WTC11 (cell line): ENCODE data around the gene ANKRA2. TPM values are rescaled to one million over a fixed set of nuclear protein-coding genes. Genes with fewer than 3 reads are reported as not detected.

Source experiments
- ATAC-seq: fragments of 200-7000 bp; cut with Tn5 transposase; 2 replicates; pipeline ENCODE4 v1.10.0; 2021; ENCODE audit warnings: mild to moderate bottlenecking, moderate library complexity
- CTCF ChIA-PET: fragments of 300-600 bp; sonication (Branson Sonifier 250); formaldehyde crosslinking; loops from one replicate; lab custom pipeline; 2021; ENCODE audit warnings: antibody characterized with exemption; lab: Charles Lee
- POLR2A ChIA-PET: fragments of 350-600 bp; sonication (Branson Sonifier 250); formaldehyde crosslinking; loops from one replicate; lab custom pipeline; 2021; ENCODE audit warnings: antibody characterized with exemption; lab: Charles Lee
- DNase-seq: peaks from one replicate; pipeline ENCODE4 v3.0.0; 2021; ENCODE audit warnings: low spot score
- H3K27ac Mint-ChIP-seq: 2 replicates; pipeline ENCODE4 v1.8.0; 2021; ENCODE audit warnings: mixed read lengths
- H3K27me3 Mint-ChIP-seq: 2 replicates; pipeline ENCODE4 v1.8.0; 2021; ENCODE audit warnings: low read depth, mild to moderate bottlenecking, moderate library complexity, mixed read lengths
- H3K36me3 Mint-ChIP-seq: 2 replicates; pipeline ENCODE4 v1.8.0; 2021; ENCODE audit warnings: mixed read lengths
- H3K4me1 Mint-ChIP-seq: 2 replicates; pipeline ENCODE4 v1.8.0; 2022; ENCODE audit warnings: mixed read lengths
- H3K4me3 Mint-ChIP-seq: 2 replicates; pipeline ENCODE4 v1.8.0; 2021; ENCODE audit warnings: mild to moderate bottlenecking, moderate library complexity, mixed read lengths
- H3K9me3 Mint-ChIP-seq: 2 replicates; pipeline ENCODE4 v1.8.0; 2021; ENCODE audit warnings: mixed read lengths
- CBFB ChIP-seq: sonication (generic); formaldehyde crosslinking; IDR thresholded peaks from 2 replicates; pipeline ENCODE4 v1.8.1; 2022; ENCODE audit warnings: mild to moderate bottlenecking, low read depth, missing genetic modification reagents
- CDX4 ChIP-seq: fragments of 250-450 bp; sonication (Bioruptor Pico); IDR thresholded peaks from 2 replicates; pipeline ENCODE4 v1.9.0; 2021; ENCODE audit warnings: moderate library complexity, mild to moderate bottlenecking, inconsistent platforms, borderline replicate concordance
- ELF4 ChIP-seq: sonication (generic); formaldehyde crosslinking; IDR thresholded peaks from 2 replicates; pipeline ENCODE4 v1.8.1; 2022; ENCODE audit warnings: low read depth, mild to moderate bottlenecking, moderate library complexity, missing genetic modification reagents
- EMX1 ChIP-seq: fragments of 250-450 bp; sonication (Bioruptor Pico); IDR thresholded peaks from 2 replicates; pipeline ENCODE4 v1.8.0; 2021; ENCODE audit warnings: mild to moderate bottlenecking
- FOXJ3 ChIP-seq: sonication (generic); formaldehyde crosslinking; IDR thresholded peaks from 2 replicates; pipeline ENCODE4 v1.9.0; 2021; ENCODE audit warnings: missing genetic modification reagents, mild to moderate bottlenecking, borderline replicate concordance
- FOXK1 ChIP-seq: sonication (generic); formaldehyde crosslinking; IDR thresholded peaks from 2 replicates; pipeline ENCODE4 v1.8.0; 2022; ENCODE audit warnings: mild to moderate bottlenecking, moderate library complexity, missing genetic modification reagents
- JUN ChIP-seq: sonication (generic); formaldehyde crosslinking; IDR thresholded peaks from 2 replicates; pipeline ENCODE4 v1.8.0; 2023; ENCODE audit warnings: mild to moderate bottlenecking, missing genetic modification reagents
- NFE2L1 ChIP-seq: sonication (generic); formaldehyde crosslinking; IDR thresholded peaks from 2 replicates; pipeline ENCODE4 v1.8.1; 2023; ENCODE audit warnings: missing genetic modification reagents
- PRRX2 ChIP-seq: fragments of 250-450 bp; sonication (Bioruptor Pico); IDR thresholded peaks from 2 replicates; pipeline ENCODE4 v1.8.0; 2021; ENCODE audit warnings: mild to moderate bottlenecking
- RELA ChIP-seq: sonication (generic); formaldehyde crosslinking; IDR thresholded peaks from 2 replicates; pipeline ENCODE4 v1.8.1; 2022; ENCODE audit warnings: missing genetic modification reagents, mild to moderate bottlenecking, borderline replicate concordance
- STAT6 ChIP-seq: sonication (generic); formaldehyde crosslinking; conservative IDR thresholded peaks from 2 replicates; pipeline ENCODE4 v1.8.1; 2023; ENCODE audit warnings: mild to moderate bottlenecking, low read depth, missing genetic modification reagents, moderate library complexity
- ZNF121 ChIP-seq: sonication (generic); formaldehyde crosslinking; IDR thresholded peaks from 2 replicates; pipeline ENCODE4 v1.8.0; 2023; ENCODE audit warnings: missing genetic modification reagents
- ZNF317 ChIP-seq: sonication (generic); formaldehyde crosslinking; IDR thresholded peaks from 2 replicates; pipeline ENCODE4 v1.8.1; 2023; ENCODE audit warnings: low read depth, mild to moderate bottlenecking, moderate library complexity, missing genetic modification reagents, borderline replicate concordance
- ZNF396 ChIP-seq: fragments of 250-450 bp; sonication (Bioruptor Pico); IDR thresholded peaks from 2 replicates; pipeline ENCODE4 v1.8.0; 2021; ENCODE audit warnings: mild to moderate bottlenecking, moderate library complexity, borderline replicate concordance
- ZNF416 ChIP-seq: fragments of 250-450 bp; sonication (Bioruptor Pico); IDR thresholded peaks from 2 replicates; pipeline ENCODE4 v1.9.0; 2021; ENCODE audit warnings: mild to moderate bottlenecking, inconsistent platforms
- ZNF512 ChIP-seq: sonication (generic); formaldehyde crosslinking; IDR thresholded peaks from 2 replicates; pipeline ENCODE4 v1.8.1; 2022; ENCODE audit warnings: missing genetic modification reagents, borderline replicate concordance
- total RNA-seq: library from RNA; stranded (reverse); gene quantifications from 3 replicates; pipeline ENCODE4 v1.2.3, GENCODE V29; 2021
- TF ChIP-seq, protein P1 (sequence below): sonication (generic); formaldehyde crosslinking; IDR thresholded peaks from 2 replicates; pipeline ENCODE4 v1.8.0; 2023; ENCODE audit warnings: mild to moderate bottlenecking, missing genetic modification reagents
- TF ChIP-seq, protein P2 (sequence below): sonication (generic); formaldehyde crosslinking; IDR thresholded peaks from 2 replicates; pipeline ENCODE4 v1.8.1; 2023; ENCODE audit warnings: mild to moderate bottlenecking, missing genetic modification reagents
- TF ChIP-seq, protein P3 (sequence below): sonication (generic); formaldehyde crosslinking; conservative IDR thresholded peaks from 2 replicates; pipeline ENCODE4 v1.8.1; 2022; ENCODE audit warnings: mild to moderate bottlenecking, missing genetic modification reagents
- TF ChIP-seq, protein P4 (sequence below): sonication (generic); formaldehyde crosslinking; IDR thresholded peaks from 2 replicates; pipeline ENCODE4 v1.8.0; 2022; ENCODE audit warnings: mild to moderate bottlenecking, missing genetic modification reagents
- TF ChIP-seq, protein P5 (sequence below): fragments of 250-450 bp; sonication (Bioruptor Pico); IDR thresholded peaks from 2 replicates; pipeline ENCODE4 v1.8.0; 2021; ENCODE audit warnings: mild to moderate bottlenecking

ANKRA2 gene
- total RNA-seq, 1 experiment from 2014 or later = 17.7 TPM

DNA sequence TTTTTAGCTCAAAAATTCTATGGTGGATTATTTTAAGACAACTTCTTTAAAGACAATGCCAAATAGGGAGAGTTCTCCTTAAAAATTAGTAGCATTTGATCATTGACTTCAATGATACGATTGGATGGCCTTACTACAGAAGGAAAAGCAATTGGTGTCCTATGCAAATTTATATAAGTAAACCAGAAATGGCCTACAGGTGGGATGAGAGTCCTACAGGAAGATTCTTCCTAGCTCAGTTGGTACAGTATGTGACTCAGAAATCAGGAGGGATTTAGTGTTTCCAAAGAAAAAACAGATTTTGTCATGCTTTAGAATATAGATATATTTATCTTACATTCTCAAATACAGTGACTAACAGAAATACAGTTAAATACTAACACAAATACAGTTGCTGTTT lies 6.5 kb downstream of the ANKRA2 start:
- Mint-ChIP-seq H3K4me3 (no peak overlapping the region), H3K9me3 (no peaks in the 10 kb centered on the region), H3K27ac (0 out of 2 replicates have a peak overlapping the region, but pooled peaks have one; percentile 36), H3K4me1 (peaks cover 6% of the 10 kb centered on the region), H3K36me3 (peaks cover 15% of the 10 kb centered on the region), H3K27me3 (no peaks in the 10 kb centered on the region)
- peak; percentile 55; the same call in 1 of the 2 replicates for ATAC-seq
- CTCF ChIA-PET = interaction anchor here (1.1 to 1.5 kb wide), 5 partner anchors 12 to 39 kb away, joined by 3 to 7 read pairs (median 6); no protein-coding TSS in a partner anchor
- POLR2A ChIA-PET = no interaction called here
- no peak for TF ChIP-seq STAT6
- TF ChIP-seq FOXK1 (CRISPR knock-in tag) = no peak
- TF ChIP-seq RELA (CRISPR knock-in tag) = no peak
- no peak for TF ChIP-seq ELF4 (CRISPR knock-in tag)
- TF ChIP-seq, protein P1, sequence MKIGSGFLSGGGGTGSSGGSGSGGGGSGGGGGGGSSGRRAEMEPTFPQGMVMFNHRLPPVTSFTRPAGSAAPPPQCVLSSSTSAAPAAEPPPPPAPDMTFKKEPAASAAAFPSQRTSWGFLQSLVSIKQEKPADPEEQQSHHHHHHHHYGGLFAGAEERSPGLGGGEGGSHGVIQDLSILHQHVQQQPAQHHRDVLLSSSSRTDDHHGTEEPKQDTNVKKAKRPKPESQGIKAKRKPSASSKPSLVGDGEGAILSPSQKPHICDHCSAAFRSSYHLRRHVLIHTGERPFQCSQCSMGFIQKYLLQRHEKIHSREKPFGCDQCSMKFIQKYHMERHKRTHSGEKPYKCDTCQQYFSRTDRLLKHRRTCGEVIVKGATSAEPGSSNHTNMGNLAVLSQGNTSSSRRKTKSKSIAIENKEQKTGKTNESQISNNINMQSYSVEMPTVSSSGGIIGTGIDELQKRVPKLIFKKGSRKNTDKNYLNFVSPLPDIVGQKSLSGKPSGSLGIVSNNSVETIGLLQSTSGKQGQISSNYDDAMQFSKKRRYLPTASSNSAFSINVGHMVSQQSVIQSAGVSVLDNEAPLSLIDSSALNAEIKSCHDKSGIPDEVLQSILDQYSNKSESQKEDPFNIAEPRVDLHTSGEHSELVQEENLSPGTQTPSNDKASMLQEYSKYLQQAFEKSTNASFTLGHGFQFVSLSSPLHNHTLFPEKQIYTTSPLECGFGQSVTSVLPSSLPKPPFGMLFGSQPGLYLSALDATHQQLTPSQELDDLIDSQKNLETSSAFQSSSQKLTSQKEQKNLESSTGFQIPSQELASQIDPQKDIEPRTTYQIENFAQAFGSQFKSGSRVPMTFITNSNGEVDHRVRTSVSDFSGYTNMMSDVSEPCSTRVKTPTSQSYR (CRISPR knock-in tag) = no peak
- TF ChIP-seq ZNF121 (CRISPR knock-in tag) = no peak
- TF ChIP-seq, protein P2, sequence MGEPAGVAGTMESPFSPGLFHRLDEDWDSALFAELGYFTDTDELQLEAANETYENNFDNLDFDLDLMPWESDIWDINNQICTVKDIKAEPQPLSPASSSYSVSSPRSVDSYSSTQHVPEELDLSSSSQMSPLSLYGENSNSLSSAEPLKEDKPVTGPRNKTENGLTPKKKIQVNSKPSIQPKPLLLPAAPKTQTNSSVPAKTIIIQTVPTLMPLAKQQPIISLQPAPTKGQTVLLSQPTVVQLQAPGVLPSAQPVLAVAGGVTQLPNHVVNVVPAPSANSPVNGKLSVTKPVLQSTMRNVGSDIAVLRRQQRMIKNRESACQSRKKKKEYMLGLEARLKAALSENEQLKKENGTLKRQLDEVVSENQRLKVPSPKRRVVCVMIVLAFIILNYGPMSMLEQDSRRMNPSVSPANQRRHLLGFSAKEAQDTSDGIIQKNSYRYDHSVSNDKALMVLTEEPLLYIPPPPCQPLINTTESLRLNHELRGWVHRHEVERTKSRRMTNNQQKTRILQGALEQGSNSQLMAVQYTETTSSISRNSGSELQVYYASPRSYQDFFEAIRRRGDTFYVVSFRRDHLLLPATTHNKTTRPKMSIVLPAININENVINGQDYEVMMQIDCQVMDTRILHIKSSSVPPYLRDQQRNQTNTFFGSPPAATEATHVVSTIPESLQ = no peak
- TF ChIP-seq ZNF396 = no peak
- TF ChIP-seq PRRX2 (CRISPR knock-in tag) = no peak
- no peak for DNase-seq

DNA sequence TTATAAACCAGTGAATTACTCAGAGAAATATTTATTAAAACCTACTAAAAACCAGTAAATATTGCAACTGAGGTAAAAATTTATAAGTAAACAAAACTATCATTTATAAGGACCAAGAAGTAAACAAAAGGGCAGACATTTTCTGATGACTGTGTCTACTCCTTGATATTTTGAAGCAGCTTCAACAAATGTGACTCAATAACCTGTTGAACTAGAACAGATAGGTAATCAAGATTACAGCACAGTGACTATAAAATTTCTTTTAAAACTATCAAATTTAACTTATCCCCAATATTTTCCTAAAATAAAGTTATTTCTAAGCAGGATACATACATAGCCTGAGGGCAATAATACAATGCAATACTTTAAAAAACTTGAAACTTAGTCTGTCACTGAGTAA lies 12.8 kb downstream of the ANKRA2 start:
- Mint-ChIP-seq H3K4me1 (no peaks in the 10 kb centered on the region), H3K27ac (no peak overlapping the region), H3K27me3 (no peaks in the 10 kb centered on the region), H3K36me3 (peaks cover 4% of the 10 kb centered on the region; the same call in 1 of the 2 replicates), H3K9me3 (no peaks in the 10 kb centered on the region), H3K4me3 (no peak overlapping the region)
- ChIA-PET POLR2A (no interaction called here), CTCF (no interaction called here)
- ATAC-seq = no peak
- TF ChIP-seq, protein P3, sequence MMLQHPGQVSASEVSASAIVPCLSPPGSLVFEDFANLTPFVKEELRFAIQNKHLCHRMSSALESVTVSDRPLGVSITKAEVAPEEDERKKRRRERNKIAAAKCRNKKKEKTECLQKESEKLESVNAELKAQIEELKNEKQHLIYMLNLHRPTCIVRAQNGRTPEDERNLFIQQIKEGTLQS (CRISPR knock-in tag) = no peak
- TF ChIP-seq CDX4 (no peak), EMX1 (no peak)
- DNase-seq = no peak

DNA sequence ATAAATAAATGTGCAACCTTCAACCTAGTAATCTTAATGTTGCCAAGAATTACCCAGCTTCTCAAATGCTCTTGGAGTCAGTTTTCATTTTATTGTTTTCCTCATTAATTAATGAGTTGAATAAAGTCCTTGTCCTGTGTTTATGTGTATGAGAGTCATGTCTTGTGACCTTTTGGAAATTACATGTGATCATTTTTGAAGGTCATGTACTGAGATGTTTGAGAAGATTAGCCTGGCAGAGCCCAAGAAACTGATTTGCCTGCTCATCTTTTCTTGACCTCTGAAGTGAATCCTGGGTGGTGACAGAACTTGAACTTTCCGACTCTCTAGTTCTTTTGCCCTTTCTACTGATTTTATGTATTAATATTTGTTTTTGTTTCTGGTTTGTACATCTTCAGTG lies 15.4 kb downstream of the ANKRA2 start:
- ChIA-PET CTCF (no interaction called here), POLR2A (no interaction called here)
- Mint-ChIP-seq H3K4me1 (no peaks in the 10 kb centered on the region), H3K4me3 (no peak overlapping the region), H3K9me3 (no peaks in the 10 kb centered on the region), H3K36me3 (peaks cover 4% of the 10 kb centered on the region; the same call in 1 of the 2 replicates), H3K27ac (no peak overlapping the region), H3K27me3 (no peaks in the 10 kb centered on the region)
- DNase-seq = no peak
- ATAC-seq = no peak
- no peak for TF ChIP-seq ZNF317
- no peak for TF ChIP-seq ZNF512 (CRISPR knock-in tag)
- no peak for TF ChIP-seq FOXJ3
- TF ChIP-seq RELA (CRISPR knock-in tag) = no peak
- no peak for TF ChIP-seq CBFB (CRISPR knock-in tag)
- TF ChIP-seq, protein P4, sequence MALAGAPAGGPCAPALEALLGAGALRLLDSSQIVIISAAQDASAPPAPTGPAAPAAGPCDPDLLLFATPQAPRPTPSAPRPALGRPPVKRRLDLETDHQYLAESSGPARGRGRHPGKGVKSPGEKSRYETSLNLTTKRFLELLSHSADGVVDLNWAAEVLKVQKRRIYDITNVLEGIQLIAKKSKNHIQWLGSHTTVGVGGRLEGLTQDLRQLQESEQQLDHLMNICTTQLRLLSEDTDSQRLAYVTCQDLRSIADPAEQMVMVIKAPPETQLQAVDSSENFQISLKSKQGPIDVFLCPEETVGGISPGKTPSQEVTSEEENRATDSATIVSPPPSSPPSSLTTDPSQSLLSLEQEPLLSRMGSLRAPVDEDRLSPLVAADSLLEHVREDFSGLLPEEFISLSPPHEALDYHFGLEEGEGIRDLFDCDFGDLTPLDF (CRISPR knock-in tag) = no peak
- no peak for TF ChIP-seq JUN (CRISPR knock-in tag)
- TF ChIP-seq, protein P5, sequence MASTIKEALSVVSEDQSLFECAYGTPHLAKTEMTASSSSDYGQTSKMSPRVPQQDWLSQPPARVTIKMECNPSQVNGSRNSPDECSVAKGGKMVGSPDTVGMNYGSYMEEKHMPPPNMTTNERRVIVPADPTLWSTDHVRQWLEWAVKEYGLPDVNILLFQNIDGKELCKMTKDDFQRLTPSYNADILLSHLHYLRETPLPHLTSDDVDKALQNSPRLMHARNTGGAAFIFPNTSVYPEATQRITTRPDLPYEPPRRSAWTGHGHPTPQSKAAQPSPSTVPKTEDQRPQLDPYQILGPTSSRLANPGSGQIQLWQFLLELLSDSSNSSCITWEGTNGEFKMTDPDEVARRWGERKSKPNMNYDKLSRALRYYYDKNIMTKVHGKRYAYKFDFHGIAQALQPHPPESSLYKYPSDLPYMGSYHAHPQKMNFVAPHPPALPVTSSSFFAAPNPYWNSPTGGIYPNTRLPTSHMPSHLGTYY (CRISPR knock-in tag) = no peak
- no peak for TF ChIP-seq NFE2L1 (CRISPR knock-in tag)
- TF ChIP-seq ZNF416 = no peak
